Osteoblast (primary cell): ENCODE results near the gene ENC1. TPM values are rescaled to one million over a fixed set of nuclear protein-coding genes. Genes with fewer than 3 reads are reported as not detected.

Experiments used
- DNase-seq: peaks from one replicate; pipeline ENCODE4 v3.0.0; 2011; ENCODE audit warnings: low spot score, mixed read lengths; ENCODE audit not compliant: insufficient read length; ENCODE audit errors: missing footprints
- H2AFZ ChIP-seq: 2 replicates; pipeline ENCODE4 v1.6.0; 2011; ENCODE audit warnings: mild to moderate bottlenecking, low read length
- H3K27ac ChIP-seq: 2 replicates; pipeline ENCODE4 v1.5.1; 2011; ENCODE audit warnings: mild to moderate bottlenecking, low read depth, low read length, moderate library complexity
- H3K27me3 ChIP-seq: 2 replicates; pipeline ENCODE4 v1.6.0; 2012; ENCODE audit warnings: mild to moderate bottlenecking, control low read depth, inconsistent platforms, low read length, moderate library complexity; ENCODE audit not compliant: insufficient read depth
- H3K36me3 ChIP-seq: 2 replicates; pipeline ENCODE4 v1.5.1; 2011; ENCODE audit warnings: mild to moderate bottlenecking, low read length, control low read depth, moderate library complexity; ENCODE audit not compliant: insufficient read depth
- H3K4me1 ChIP-seq: 2 replicates; pipeline ENCODE4 v1.5.1; 2011; ENCODE audit warnings: mild to moderate bottlenecking, low read length, control low read depth, moderate library complexity; ENCODE audit not compliant: insufficient read depth
- H3K4me2 ChIP-seq: 2 replicates; pipeline ENCODE4 v1.6.0; 2011; ENCODE audit warnings: mild to moderate bottlenecking, low read length; ENCODE audit not compliant: insufficient read depth
- H3K4me3 ChIP-seq: fragments of 200-600 bp; sonication (generic); 3 replicates; pipeline ENCODE4 v1.5.1; 2012; ENCODE audit warnings: mild to moderate bottlenecking, low read length, inconsistent platforms; ENCODE audit not compliant: insufficient read depth
- H3K79me2 ChIP-seq: 2 replicates; pipeline ENCODE4 v1.6.0; 2012; ENCODE audit warnings: mild to moderate bottlenecking, low read length, control low read depth, inconsistent platforms; ENCODE audit not compliant: insufficient read depth
- H3K9me3 ChIP-seq: 2 replicates; pipeline ENCODE4 v1.5.1; 2011; ENCODE audit warnings: low read depth, low read length, control low read depth
- H4K20me1 ChIP-seq: 2 replicates; pipeline ENCODE4 v1.6.0; 2012; ENCODE audit warnings: mild to moderate bottlenecking, low read length, control low read depth; ENCODE audit not compliant: insufficient read depth
- total RNA-seq: library from RNA; depleted of rRNA; stranded (reverse); fragments of >200 nt; gene quantifications from 2 replicates; pipeline ENCODE4 v1.2.3, GENCODE V29; 2012
- TF ChIP-seq, protein P1 (sequence below): IDR thresholded peaks from 2 replicates; pipeline ENCODE4 v1.5.1; 2011; ENCODE audit warnings: mild to moderate bottlenecking, low read depth, low read length, moderate library complexity; ENCODE audit errors: extremely low read depth

ENC1 gene
- total RNA-seq, 1 donor: 109 TPM

DNA sequence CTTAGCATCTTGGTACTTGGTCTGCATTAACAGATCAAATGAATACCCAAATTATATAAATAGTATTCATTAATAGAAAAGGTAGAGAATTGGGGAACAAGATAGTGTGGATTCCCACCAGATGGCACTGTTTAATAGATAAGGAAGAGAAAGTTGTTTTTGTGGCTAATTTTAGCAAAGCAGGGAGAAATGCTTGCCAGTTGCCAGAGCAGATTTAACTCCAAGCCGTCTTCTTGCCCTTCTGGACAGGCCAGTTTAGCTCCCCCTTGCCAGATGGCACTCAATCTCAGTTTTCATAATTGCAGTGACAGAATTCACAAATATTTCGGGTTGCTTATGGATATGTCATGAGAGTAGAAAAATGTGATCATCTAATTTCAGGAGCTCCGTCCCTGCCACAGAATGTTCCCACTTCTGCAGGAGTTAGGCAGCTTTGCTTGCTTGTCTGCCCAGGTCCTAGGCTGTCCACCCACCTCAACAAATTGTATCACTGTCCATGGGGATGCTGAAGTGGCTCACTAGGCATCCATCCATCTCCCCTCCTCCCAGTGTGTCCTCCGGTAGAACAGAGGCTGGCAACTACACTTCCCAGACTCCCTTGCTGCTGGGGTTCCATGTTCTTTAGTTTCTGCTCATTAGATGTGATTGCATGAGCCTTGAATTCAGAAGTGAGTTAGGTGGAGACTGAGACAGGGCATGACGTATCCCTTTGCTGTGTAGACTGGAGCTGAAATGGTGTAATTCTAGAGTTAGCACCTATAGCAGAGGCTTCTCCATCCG lies 32.7 kb upstream of the ENC1 start:
- Histone ChIP-seq H3K27me3 (peaks cover 9% of the 10 kb centered on the region), H3K4me2 (peak overlapping the region; percentile 86), H3K36me3 (no peaks in the 10 kb centered on the region), H2AFZ (peak overlapping the region; percentile 79), H3K4me3 (peak overlapping the region; percentile 59), H3K4me1 (peaks cover 9% of the 10 kb centered on the region), H3K27ac (no peak overlapping the region), H3K9me3 (no peaks in the 10 kb centered on the region), H4K20me1 (no peaks in the 10 kb centered on the region), H3K79me2 (no peaks in the 10 kb centered on the region)
- TF ChIP-seq, protein P1, sequence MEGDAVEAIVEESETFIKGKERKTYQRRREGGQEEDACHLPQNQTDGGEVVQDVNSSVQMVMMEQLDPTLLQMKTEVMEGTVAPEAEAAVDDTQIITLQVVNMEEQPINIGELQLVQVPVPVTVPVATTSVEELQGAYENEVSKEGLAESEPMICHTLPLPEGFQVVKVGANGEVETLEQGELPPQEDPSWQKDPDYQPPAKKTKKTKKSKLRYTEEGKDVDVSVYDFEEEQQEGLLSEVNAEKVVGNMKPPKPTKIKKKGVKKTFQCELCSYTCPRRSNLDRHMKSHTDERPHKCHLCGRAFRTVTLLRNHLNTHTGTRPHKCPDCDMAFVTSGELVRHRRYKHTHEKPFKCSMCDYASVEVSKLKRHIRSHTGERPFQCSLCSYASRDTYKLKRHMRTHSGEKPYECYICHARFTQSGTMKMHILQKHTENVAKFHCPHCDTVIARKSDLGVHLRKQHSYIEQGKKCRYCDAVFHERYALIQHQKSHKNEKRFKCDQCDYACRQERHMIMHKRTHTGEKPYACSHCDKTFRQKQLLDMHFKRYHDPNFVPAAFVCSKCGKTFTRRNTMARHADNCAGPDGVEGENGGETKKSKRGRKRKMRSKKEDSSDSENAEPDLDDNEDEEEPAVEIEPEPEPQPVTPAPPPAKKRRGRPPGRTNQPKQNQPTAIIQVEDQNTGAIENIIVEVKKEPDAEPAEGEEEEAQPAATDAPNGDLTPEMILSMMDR: peak; percentile 56
- DNase-seq: no peak

DNA sequence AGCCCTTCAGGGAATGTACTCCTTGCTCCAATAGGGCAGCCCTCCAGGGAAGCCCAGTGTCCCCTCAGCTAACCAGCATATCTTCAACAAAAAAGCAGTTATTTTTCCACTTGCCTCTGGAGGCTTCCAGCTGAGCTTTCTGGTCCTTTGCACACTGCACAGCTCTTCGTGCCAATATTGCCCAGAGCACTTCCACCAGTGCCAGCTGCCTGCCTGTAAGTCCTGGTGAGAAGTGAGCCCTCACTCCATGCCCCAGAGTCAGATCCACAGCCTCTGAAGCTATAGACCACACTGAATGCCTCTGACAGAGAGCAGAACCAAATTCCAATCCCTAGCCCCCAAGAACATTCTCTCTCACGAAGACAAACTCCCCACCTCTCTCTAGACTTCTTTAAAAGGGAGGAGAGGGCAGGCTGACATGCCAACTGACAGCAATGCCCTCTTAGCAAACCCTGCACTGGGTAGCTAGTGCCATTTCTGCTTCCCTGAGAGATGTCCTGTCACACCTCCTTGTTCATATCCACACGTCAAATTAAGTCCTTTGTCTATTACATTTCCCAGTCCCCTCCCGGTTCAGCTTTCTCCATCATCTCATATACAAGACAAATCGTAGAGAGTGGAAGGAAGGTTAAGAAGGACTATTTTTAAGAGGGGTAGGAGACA lies 31.8 kb upstream of the ENC1 start:
- TF ChIP-seq, protein P1: no peak
- Histone ChIP-seq H3K4me1 (peaks cover 12% of the 10 kb centered on the region), H3K79me2 (no peaks in the 10 kb centered on the region), H3K27me3 (peaks cover 9% of the 10 kb centered on the region), H3K4me3 (no peak overlapping the region), H2AFZ (no peak overlapping the region), H3K9me3 (no peaks in the 10 kb centered on the region), H3K27ac (no peak overlapping the region), H3K36me3 (no peaks in the 10 kb centered on the region), H3K4me2 (no peak overlapping the region), H4K20me1 (no peaks in the 10 kb centered on the region)
- no peak for DNase-seq

DNA sequence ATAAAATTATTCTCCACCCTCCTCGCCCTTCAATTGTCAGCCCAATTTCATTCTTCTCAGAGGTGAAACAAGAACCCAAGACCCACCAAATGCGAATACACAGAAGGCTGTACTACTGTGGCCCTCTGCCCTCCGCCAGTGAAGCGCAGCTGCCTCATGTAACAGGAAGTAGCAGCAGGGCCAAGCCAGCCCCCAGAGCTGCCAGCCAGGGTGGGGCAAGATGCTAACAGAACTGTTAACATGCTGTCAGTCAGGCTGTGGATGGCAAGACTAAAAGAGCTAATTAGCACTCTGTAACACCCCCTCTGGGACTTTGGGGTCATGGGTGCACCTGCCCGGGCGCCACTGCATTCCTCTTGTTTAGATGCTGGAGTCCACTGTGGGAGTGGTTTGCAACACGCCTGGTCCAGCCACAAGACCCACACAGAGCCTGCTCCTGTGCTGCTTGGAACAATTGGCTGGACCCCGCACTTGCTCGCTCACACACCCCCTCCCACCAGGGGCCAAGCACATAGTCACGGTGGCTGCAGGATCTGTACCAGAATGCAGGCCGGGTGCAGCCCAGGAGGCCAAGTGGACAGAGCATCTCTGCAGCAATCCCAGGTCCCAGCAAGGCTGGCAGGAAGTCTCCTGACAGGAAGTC lies 30.0 kb upstream of the ENC1 start:
- Histone ChIP-seq H3K4me1 (peaks cover 12% of the 10 kb centered on the region), H4K20me1 (no peaks in the 10 kb centered on the region), H3K79me2 (no peaks in the 10 kb centered on the region), H2AFZ (no peak overlapping the region), H3K27ac (no peak overlapping the region), H3K4me2 (no peak overlapping the region), H3K27me3 (peaks cover 9% of the 10 kb centered on the region), H3K4me3 (no peak overlapping the region), H3K9me3 (no peaks in the 10 kb centered on the region), H3K36me3 (no peaks in the 10 kb centered on the region)
- TF ChIP-seq, protein P1: no peak
- DNase-seq: no peak

DNA sequence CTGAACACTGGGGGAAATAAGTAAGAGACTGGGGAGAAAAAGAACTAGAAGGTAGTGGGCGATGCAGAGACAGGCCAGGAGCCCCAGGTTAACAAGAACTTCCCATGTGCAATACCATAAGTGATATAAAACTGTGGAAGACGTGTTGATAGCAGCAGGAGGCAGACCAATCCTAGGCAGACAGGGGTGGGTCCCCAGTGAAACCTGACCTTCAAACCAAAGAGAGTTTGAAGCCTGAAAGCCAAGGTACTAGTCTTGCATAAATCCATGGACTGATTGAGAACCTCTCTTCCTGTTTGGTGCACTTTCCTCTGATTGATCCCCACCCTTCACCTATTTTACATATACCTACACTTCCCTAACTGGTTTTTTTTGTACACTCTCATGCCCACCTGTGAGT lies 29.3 kb upstream of the ENC1 start:
- H3K4me2 ChIP-seq: no peak overlapping the region
- H3K4me1 ChIP-seq: peaks cover 16% of the 10 kb centered on the region
- H3K4me3 ChIP-seq: no peak overlapping the region
- no peak overlapping the region for H3K27ac ChIP-seq
- TF ChIP-seq, protein P1: no peak
- no peaks in the 10 kb centered on the region for H3K9me3 ChIP-seq
- H3K27me3 ChIP-seq: peaks cover 11% of the 10 kb centered on the region
- H2AFZ ChIP-seq: no peak overlapping the region
- no peaks in the 10 kb centered on the region for H4K20me1 ChIP-seq
- H3K36me3 ChIP-seq: no peaks in the 10 kb centered on the region
- H3K79me2 ChIP-seq: no peaks in the 10 kb centered on the region
- DNase-seq: no peak
